Ishikawa (cell line): ENCODE results near the gene MPP4.

Experiments
- CEBPB ChIP-seq: IDR thresholded peaks from 2 replicates; pipeline ENCODE4 v1.6.1; 2012
- CREB1 ChIP-seq: IDR thresholded peaks from 2 replicates; pipeline ENCODE4 v1.6.1; 2012; ENCODE audit warnings: low read depth
- EGR1 ChIP-seq: IDR thresholded peaks from 2 replicates; pipeline ENCODE4 v1.6.1; 2012
- EP300 ChIP-seq: IDR thresholded peaks from 2 replicates; pipeline ENCODE4 v1.6.1; 2012; ENCODE audit warnings: borderline replicate concordance
- FOXM1 ChIP-seq: IDR thresholded peaks from 2 replicates; pipeline ENCODE4 v1.6.1; 2012; ENCODE audit warnings: low read depth, borderline replicate concordance
- NFIC ChIP-seq: IDR thresholded peaks from 2 replicates; pipeline ENCODE4 v1.6.1; 2012
- RAD21 ChIP-seq: IDR thresholded peaks from 2 replicates; pipeline ENCODE4 v1.6.1; 2012; ENCODE audit warnings: low read depth
- TAF1 ChIP-seq: IDR thresholded peaks from 2 replicates; pipeline ENCODE4 v1.6.1; 2012; ENCODE audit warnings: low read depth, mild to moderate bottlenecking
- TCF12 ChIP-seq: IDR thresholded peaks from 2 replicates; pipeline ENCODE4 v1.6.1; 2012; ENCODE audit warnings: low read depth
- TEAD4 ChIP-seq: IDR thresholded peaks from 2 replicates; pipeline ENCODE4 v1.6.1; 2012
- YY1 ChIP-seq: IDR thresholded peaks from 2 replicates; pipeline ENCODE4 v1.6.1; 2012; ENCODE audit warnings: low read depth
- ZBTB7A ChIP-seq: IDR thresholded peaks from 2 replicates; pipeline ENCODE4 v1.6.1; 2012; ENCODE audit warnings: low read depth
- TF ChIP-seq, protein P1 (sequence below): IDR thresholded peaks from 2 replicates; pipeline ENCODE4 v1.6.1; 2012
- TF ChIP-seq, protein P2 (sequence below): IDR thresholded peaks from 2 replicates; pipeline ENCODE4 v1.6.1; 2012; ENCODE audit warnings: low read depth, mild to moderate bottlenecking
- TF ChIP-seq, protein P3 (sequence below): IDR thresholded peaks from 2 replicates; pipeline ENCODE4 v1.6.1; 2012

MPP4 gene

DNA sequence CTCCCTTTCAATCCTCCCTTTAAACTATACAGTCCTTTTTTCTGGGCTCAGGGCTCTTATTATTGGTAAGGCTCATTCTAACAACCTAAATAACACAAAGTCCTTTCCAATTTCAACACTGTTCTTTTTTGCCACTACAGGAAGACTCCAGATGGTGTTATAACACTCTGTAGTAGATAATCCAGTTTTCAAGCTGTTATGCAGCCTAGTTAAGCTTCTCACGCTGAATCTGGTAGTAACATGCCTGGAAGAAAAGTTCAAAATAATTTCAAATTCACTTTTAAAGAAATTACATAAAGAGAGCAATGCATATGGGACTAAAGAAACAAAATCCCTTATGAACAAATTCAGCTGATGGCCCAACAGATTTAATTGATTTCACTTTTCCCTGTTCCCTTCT is 3.2 kb upstream of the MPP4 start:
- TF ChIP-seq TAF1 (no peak), TCF12 (no peak), TEAD4 (no peak), RAD21 (no peak), FOXM1 (no peak), EP300 (no peak), NFIC (no peak), EGR1 (no peak), CREB1 (no peak), YY1 (no peak), CEBPB (no peak), ZBTB7A (no peak)
- TF ChIP-seq, protein P1, sequence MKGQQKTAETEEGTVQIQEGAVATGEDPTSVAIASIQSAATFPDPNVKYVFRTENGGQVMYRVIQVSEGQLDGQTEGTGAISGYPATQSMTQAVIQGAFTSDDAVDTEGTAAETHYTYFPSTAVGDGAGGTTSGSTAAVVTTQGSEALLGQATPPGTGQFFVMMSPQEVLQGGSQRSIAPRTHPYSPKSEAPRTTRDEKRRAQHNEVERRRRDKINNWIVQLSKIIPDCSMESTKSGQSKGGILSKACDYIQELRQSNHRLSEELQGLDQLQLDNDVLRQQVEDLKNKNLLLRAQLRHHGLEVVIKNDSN: no peak
- TF ChIP-seq, protein P2, sequence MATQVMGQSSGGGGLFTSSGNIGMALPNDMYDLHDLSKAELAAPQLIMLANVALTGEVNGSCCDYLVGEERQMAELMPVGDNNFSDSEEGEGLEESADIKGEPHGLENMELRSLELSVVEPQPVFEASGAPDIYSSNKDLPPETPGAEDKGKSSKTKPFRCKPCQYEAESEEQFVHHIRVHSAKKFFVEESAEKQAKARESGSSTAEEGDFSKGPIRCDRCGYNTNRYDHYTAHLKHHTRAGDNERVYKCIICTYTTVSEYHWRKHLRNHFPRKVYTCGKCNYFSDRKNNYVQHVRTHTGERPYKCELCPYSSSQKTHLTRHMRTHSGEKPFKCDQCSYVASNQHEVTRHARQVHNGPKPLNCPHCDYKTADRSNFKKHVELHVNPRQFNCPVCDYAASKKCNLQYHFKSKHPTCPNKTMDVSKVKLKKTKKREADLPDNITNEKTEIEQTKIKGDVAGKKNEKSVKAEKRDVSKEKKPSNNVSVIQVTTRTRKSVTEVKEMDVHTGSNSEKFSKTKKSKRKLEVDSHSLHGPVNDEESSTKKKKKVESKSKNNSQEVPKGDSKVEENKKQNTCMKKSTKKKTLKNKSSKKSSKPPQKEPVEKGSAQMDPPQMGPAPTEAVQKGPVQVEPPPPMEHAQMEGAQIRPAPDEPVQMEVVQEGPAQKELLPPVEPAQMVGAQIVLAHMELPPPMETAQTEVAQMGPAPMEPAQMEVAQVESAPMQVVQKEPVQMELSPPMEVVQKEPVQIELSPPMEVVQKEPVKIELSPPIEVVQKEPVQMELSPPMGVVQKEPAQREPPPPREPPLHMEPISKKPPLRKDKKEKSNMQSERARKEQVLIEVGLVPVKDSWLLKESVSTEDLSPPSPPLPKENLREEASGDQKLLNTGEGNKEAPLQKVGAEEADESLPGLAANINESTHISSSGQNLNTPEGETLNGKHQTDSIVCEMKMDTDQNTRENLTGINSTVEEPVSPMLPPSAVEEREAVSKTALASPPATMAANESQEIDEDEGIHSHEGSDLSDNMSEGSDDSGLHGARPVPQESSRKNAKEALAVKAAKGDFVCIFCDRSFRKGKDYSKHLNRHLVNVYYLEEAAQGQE: no peak
- TF ChIP-seq, protein P3, sequence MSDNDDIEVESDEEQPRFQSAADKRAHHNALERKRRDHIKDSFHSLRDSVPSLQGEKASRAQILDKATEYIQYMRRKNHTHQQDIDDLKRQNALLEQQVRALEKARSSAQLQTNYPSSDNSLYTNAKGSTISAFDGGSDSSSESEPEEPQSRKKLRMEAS: no peak

DNA sequence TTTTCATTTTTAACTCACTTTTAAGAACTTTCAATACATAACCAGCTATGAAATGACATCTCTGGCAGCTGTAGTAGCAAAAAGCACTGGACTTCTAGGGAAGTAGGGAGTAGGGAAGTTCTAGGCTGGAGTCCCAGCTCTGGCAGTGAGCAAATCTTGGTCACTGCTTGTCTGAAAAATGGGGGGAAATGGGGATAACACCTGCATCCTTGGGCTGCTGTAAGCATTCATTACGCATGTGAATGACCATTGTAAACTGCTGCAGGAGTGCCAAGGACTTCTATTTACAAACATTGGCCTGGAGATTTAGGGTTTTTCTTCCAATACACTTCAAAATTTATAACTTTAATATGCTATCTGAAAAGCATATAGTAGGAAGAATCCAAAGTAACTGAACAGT is 972 bp upstream of the MPP4 start:
- no peak for TF ChIP-seq TCF12
- no peak for TF ChIP-seq ZBTB7A
- no peak for TF ChIP-seq RAD21
- TF ChIP-seq, protein P1: no peak
- TF ChIP-seq EGR1: no peak
- no peak for TF ChIP-seq YY1
- no peak for TF ChIP-seq TEAD4
- no peak for TF ChIP-seq FOXM1
- TF ChIP-seq, protein P2: no peak
- TF ChIP-seq EP300: no peak
- no peak for TF ChIP-seq TAF1
- TF ChIP-seq, protein P3: no peak
- TF ChIP-seq NFIC: no peak
- TF ChIP-seq CREB1: no peak

DNA sequence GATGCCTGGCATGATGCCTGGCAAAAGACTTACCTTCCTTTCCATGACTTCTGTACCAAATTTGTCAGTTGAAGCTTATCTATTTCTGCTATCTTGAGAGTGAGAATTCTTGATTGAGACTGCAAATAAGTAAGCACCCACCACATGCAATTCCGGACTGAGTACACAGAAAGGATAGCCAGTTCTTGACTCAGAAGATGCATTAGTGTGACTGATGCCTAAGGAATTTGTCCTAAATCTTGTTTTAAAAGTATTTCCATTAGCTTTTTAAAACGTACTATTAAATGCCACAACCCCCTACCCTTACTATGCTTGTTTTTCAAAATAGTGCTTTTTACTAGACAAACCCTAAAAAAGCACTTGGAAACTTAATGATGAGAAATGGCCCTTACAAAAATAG is 545 bp downstream of the MPP4 start:
- TF ChIP-seq NFIC (no peak), CREB1 (no peak), FOXM1 (no peak), TEAD4 (no peak), YY1 (no peak), EGR1 (no peak), RAD21 (no peak)
- TF ChIP-seq, protein P3: no peak

DNA sequence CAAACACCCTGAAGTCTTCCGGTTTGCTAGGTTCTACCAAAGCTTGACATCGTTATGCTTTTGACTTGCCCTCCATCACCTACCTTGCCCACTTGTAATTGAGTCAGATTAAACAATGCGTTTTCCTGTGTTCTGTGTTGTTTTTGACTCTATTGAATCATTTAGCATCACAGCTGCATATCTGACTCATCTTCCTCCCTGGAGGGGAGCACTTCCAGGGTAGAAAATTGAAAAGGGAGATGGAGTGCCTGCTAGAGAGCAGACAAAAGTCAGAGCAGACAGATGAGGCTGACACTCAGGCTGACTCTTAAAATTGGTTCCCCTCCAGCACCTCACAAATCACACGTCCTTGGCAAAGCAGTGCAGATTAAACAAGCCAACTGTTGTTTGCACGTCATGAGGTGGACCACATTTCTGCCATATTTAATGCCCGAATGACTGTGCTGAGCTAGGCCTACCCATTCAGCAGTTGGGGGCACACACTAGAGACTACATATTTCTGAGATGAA is 2.2 kb downstream of the MPP4 start:
- no peak for TF ChIP-seq CEBPB
- TF ChIP-seq TCF12: no peak
- TF ChIP-seq, protein P1: no peak
- TF ChIP-seq YY1: no peak
- TF ChIP-seq TAF1: no peak
- no peak for TF ChIP-seq TEAD4
- TF ChIP-seq EP300: no peak
- TF ChIP-seq CREB1: no peak
- TF ChIP-seq, protein P2: no peak
